ENCODE data around the gene AKAP8L. TPM values are rescaled to one million over a fixed set of nuclear protein-coding genes. Genes with fewer than 3 reads are reported as not detected.

Gene AKAP8L
- total and polyA plus RNA-seq, 9 of the 15 experiments (the other 6 are each of a cell fraction or from before 2014, with no cell fraction given), result 2.4 to 116 (median 70.7) TPM

GRCh38 chr19:15379083-15379998, 39.4 kb downstream of the AKAP8L start, which contains the start of gene AKAP8 (continued):
- TF ChIP-seq CHD4 (IDR thresholded peaks at IDR 0.05; ENCODE audit: insufficient read depth, insufficient replicate concordance, low read depth, low read length, poor library complexity, severe bottlenecking), result no peak
- TF ChIP-seq COPS2 (conservative IDR thresholded peaks at IDR 0.05), result no peak
- no peak; the same call in 1 of the 2 replicates for TF ChIP-seq RUNX1 (IDR thresholded peaks at IDR 0.05; ENCODE audit: low read depth)
- TF ChIP-seq NCOA2 (IDR thresholded peaks at IDR 0.05; ENCODE audit: partially characterized antibody in 2 of 2), result no peak
- TF ChIP-seq ZBTB11 (CRISPR knock-in tag; IDR thresholded peaks at IDR 0.05), result peak in 1 of 3 experiments; percentile 55; a peak in 1 of 6 replicates
- TF ChIP-seq, protein P1, sequence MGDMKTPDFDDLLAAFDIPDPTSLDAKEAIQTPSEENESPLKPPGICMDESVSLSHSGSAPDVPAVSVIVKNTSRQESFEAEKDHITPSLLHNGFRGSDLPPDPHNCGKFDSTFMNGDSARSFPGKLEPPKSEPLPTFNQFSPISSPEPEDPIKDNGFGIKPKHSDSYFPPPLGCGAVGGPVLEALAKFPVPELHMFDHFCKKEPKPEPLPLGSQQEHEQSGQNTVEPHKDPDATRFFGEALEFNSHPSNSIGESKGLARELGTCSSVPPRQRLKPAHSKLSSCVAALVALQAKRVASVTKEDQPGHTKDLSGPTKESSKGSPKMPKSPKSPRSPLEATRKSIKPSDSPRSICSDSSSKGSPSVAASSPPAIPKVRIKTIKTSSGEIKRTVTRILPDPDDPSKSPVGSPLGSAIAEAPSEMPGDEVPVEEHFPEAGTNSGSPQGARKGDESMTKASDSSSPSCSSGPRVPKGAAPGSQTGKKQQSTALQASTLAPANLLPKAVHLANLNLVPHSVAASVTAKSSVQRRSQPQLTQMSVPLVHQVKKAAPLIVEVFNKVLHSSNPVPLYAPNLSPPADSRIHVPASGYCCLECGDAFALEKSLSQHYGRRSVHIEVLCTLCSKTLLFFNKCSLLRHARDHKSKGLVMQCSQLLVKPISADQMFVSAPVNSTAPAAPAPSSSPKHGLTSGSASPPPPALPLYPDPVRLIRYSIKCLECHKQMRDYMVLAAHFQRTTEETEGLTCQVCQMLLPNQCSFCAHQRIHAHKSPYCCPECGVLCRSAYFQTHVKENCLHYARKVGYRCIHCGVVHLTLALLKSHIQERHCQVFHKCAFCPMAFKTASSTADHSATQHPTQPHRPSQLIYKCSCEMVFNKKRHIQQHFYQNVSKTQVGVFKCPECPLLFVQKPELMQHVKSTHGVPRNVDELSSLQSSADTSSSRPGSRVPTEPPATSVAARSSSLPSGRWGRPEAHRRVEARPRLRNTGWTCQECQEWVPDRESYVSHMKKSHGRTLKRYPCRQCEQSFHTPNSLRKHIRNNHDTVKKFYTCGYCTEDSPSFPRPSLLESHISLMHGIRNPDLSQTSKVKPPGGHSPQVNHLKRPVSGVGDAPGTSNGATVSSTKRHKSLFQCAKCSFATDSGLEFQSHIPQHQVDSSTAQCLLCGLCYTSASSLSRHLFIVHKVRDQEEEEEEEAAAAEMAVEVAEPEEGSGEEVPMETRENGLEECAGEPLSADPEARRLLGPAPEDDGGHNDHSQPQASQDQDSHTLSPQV (IDR thresholded peaks at IDR 0.05), result no peak
- no peak for TF ChIP-seq FOXM1 (IDR thresholded peaks at IDR 0.05; ENCODE audit: low read depth)
- TF ChIP-seq FOXM1 (CRISPR knock-in tag; IDR thresholded peaks at IDR 0.05; ENCODE audit: low read depth), result no peak
- TF ChIP-seq CREBBP (IDR thresholded peaks at IDR 0.05; ENCODE audit: low read depth, low read length), result no peak
- TF ChIP-seq TAF7 (tag; IDR thresholded peaks at IDR 0.05), result no peak
- TF ChIP-seq BRF1 (IDR thresholded peaks at IDR 0.05; ENCODE audit: borderline replicate concordance, extremely low read depth, insufficient read length), result no peak
- TF ChIP-seq CHD1 (IDR thresholded peaks at IDR 0.05; ENCODE audit: low read length), result no peak
